Gastrocnemius medialis (tissue), 4 donors: Measurements from ENCODE around the gene APLP2.

ENCODE experiments used
- POLR2A ChIP-seq, 2 donors: fragments of 450-650 bp; IDR thresholded peaks; one replicate each; pipeline ENCODE4 v1.6.1; 2017; ENCODE audit warnings: antibody characterized with exemption in 2 of 2, mild to moderate bottlenecking in 2 of 2, moderate library complexity in 2 of 2
- TF ChIP-seq, protein P1 (sequence below), 5 experiments: fragments of 450-650 bp in 3 of 5; fragments of 200-600 bp in 2 of 5; sonication (generic) in 2 of 5; IDR thresholded peaks in 4 of 5; conservative IDR thresholded peaks in 1 of 5; 1 replicate in 4 of 5; 2 replicates in 1 of 5; pipeline ENCODE4 v1.5.1; 2016 to 2019; ENCODE audit warnings: antibody characterized with exemption in 5 of 5, mild to moderate bottlenecking in 3 of 5, moderate library complexity in 3 of 5

DNA sequence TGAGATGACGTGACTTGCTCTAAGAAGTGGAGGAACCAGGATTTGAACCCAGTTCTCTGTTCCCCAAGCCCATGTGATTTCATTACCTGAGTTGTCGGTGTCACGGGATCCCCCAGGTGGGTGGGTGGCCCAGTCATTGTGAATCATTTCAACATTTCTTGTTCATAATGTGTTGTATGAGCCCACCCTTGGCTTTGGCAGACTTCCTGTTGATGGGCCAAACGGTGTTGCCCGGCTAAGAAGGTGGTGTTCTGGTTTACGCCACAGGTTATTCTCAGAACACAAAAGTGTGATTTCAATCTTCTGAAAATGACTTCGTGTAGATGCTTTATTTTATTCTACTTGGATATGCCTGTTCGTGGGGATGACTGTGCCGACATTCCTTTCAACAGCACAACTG, 68.3 kb downstream of the APLP2 start:
- TF ChIP-seq POLR2A (IDR thresholded peaks at IDR 0.05), result no peak
- TF ChIP-seq, protein P1, sequence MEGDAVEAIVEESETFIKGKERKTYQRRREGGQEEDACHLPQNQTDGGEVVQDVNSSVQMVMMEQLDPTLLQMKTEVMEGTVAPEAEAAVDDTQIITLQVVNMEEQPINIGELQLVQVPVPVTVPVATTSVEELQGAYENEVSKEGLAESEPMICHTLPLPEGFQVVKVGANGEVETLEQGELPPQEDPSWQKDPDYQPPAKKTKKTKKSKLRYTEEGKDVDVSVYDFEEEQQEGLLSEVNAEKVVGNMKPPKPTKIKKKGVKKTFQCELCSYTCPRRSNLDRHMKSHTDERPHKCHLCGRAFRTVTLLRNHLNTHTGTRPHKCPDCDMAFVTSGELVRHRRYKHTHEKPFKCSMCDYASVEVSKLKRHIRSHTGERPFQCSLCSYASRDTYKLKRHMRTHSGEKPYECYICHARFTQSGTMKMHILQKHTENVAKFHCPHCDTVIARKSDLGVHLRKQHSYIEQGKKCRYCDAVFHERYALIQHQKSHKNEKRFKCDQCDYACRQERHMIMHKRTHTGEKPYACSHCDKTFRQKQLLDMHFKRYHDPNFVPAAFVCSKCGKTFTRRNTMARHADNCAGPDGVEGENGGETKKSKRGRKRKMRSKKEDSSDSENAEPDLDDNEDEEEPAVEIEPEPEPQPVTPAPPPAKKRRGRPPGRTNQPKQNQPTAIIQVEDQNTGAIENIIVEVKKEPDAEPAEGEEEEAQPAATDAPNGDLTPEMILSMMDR (IDR thresholded peaks at IDR 0.05 in 4 of 5, conservative IDR thresholded peaks at IDR 0.05 in 1 of 5), result no peak
